Measurements from ENCODE around the gene NHSL2.

The NHSL2 gene

DNA sequence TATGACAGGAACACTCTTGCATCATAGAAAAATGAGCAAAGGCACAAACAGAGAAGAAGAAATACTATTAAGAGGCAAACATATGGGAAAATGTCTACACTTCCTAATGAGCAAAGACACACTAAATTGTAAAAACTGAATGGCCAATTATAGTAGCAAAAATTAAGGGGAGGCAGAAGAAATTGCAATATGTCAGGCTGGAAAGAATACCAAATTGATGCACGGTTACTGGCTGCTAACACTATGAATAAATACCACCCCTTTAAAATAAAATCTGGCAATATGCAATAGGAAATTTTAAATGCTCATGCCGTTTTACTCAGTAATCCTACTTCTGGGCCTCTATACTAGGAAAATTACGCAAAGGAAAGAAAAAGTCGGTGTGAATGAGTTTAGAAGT is 254.9 kb downstream of the NHSL2 start:
- TF ChIP-seq, protein P1, sequence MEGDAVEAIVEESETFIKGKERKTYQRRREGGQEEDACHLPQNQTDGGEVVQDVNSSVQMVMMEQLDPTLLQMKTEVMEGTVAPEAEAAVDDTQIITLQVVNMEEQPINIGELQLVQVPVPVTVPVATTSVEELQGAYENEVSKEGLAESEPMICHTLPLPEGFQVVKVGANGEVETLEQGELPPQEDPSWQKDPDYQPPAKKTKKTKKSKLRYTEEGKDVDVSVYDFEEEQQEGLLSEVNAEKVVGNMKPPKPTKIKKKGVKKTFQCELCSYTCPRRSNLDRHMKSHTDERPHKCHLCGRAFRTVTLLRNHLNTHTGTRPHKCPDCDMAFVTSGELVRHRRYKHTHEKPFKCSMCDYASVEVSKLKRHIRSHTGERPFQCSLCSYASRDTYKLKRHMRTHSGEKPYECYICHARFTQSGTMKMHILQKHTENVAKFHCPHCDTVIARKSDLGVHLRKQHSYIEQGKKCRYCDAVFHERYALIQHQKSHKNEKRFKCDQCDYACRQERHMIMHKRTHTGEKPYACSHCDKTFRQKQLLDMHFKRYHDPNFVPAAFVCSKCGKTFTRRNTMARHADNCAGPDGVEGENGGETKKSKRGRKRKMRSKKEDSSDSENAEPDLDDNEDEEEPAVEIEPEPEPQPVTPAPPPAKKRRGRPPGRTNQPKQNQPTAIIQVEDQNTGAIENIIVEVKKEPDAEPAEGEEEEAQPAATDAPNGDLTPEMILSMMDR (IDR thresholded peaks at IDR 0.05): no peak

DNA sequence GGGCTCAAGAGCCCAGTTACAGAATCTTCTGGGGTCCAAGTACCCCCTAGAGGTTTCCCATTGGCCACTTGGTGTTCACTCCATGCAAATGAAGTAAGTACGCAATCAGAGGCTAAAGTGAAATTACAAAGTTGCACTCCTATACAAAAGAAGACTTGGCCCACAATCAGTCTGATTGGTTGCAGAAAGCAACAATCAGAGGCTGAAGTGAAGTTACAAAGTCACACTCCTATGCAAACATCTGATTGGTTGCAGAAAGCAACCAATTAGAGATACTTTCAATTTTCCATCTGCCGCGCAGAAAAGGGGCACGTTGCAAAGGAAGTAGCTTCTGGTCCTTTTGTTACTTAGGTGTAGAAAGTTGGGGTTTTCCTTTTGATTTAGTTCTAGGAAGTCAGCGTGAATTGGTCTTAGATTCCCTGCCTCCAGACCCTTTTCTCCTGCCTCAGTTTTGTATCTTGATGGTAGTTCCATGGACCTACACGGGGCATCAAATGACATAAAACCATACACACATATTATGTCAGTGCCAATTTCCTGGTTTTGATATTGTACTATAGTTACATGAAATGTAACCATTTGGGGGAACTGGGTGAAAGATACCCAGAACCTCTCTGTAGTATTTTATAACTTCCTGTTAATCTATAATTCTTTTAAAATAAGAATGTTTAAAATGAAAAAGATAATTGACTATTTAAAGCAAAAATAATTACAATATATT is 258.5 kb downstream of the NHSL2 start:
- TF ChIP-seq, protein P1 (IDR thresholded peaks at IDR 0.05): no peak

DNA sequence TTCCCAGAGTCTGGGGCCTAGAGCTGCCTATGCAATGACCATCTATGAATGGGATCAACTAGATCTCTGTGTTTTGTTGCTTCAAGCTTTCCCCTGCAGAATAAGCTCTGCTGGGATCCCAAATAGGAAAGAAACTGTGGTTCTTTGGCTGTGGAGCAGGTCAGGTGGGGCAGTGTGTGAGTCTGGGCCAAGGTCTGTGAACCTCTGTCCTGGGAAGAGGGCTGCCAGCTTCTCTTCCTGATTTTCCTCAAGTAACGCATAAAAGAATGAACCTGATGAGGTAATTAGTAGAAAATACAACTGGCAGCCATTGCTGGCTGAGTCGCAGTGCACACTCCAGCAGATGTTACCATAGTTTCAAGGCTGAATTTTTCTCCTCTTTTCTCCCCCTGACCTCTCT is 266.3 kb downstream of the NHSL2 start:
- TF ChIP-seq, protein P1 (IDR thresholded peaks at IDR 0.05): no peak

DNA sequence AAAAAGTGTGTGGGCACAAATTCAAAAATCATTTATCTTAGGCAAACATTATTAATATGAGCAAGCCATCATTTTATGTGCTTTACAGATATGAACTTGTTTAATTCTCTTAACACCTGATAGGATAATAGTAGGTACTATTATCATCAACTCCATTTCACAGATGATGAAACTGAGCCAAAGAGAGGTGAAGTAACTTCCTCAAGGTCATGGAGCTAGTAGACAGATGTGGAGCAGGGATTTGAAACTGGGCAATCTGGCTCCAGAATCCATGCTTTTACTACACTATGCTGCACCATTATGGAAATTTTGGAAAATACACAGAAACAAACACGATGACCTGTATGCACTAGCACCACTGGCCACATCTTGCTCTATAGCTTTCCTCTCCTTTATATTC is 269.9 kb downstream of the NHSL2 start:
- TF ChIP-seq, protein P1 (IDR thresholded peaks at IDR 0.05): no peak

DNA sequence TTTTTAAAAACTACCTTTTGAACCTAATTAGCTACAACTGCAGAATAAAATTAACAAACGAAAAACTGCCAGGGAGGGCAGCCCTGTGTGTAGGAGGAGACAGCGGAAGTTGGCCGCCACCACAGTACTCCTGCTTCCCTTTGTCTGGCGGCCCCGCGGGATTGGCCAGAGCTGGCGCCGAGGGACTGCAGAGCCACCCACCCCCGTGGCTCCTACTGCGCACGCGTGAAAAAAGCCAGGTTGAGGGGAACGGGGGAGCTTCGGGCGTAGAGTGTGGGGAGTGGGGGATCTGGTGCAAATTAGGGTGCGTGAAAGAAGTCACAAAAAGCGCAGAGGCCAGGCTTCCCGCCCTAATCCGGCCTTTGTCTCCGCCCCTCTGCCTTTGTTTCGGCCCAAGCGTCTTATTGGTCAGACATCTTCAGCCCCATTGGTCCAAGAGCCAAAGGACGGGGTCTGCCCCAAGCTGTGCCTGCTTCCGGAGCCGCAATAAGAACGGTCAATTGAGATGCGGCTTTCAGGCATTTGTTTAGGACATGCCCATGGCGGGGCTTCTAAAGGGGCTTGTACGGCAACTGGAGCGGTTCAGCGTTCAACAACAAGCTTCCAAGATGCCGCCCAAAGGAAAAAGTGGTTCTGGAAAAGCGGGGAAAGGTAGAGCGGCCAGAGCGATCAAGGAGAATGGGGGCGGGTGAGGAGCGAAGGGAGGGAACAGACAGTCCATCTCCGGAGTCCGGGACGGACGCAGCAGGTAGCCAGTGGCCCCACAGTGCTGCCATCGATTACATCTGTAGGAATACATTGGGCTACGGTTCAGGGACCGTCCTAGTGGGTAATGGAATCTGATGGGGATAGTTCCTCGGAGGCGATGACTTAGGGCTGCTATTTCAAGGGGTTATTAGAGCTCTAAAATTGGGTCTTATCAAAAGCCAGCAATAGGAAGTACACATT is 270.8 kb downstream of the NHSL2 start, which contains the start of gene PIN4:
PIN4 (plus strand) TSS at position 580 of the 948 bp plus-strand sequence; CDS start at position 609, 29 bp downstream.
- TF ChIP-seq, protein P1 (IDR thresholded peaks at IDR 0.05): no peak

DNA sequence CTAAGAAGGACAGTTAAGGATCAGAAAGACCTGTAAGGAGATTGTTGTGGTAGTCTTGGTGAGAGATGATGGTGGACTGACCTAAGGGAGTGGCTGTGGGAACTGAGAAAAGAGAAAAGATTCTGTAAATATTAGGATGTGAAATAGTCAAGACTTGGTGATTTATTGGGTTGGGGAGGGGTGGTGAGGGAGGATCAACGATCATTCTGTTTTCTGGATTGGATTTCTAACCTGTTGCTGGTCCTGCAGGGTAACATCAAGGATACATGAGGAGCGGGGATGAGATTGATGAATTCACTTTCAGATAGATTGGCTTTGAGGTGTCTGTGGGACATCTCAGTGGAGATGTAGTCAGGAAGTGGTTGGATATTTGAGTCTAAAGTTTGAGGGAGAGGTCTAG is 272.3 kb downstream of the NHSL2 start:
- TF ChIP-seq, protein P1 (IDR thresholded peaks at IDR 0.05): no peak

DNA sequence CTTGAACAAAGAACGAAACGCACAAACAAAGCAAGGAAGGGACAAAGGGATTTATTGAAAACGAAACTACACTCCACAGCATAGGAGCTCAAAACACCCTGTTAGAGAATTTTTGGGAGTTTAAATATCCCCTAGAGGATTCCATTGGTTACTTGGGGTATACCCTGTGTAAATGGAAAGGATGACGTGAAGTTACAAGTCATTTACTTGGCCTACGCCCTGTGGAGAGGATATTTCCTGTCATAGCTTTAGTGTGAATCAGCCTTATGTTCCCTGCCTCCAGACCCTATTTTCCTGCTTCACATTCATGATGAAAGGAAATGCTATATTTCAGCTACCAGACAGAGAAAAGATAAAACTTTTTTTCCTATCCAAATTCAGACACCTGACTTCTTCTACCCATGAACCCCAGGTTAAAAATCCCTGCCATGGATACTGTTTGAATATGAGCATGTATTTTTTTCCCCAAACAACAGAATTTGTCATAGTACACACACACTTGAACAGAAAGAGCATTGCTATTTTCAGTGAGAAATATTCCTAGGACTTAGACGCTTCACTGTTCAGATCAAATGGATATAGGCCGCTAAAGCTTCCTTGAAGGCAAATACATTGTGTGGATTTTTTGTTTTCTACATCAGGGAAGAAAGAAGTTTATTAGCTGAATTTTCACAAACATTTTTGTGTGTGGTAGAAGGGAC is 291.3 kb downstream of the NHSL2 start:
- TF ChIP-seq, protein P1 (IDR thresholded peaks at IDR 0.05): no peak
